HepG2 (cell line): ENCODE data around the gene CAT. TPM values are rescaled to one million over a fixed set of nuclear protein-coding genes. Genes with fewer than 3 reads are reported as not detected.

ENCODE experiments used
- ATRX ChIP-seq: sonication (generic); formaldehyde crosslinking; IDR thresholded peaks from 2 replicates; pipeline ENCODE4 v1.4.0; 2020; ENCODE audit warnings: missing genetic modification reagents, borderline replicate concordance
- GTF2F1 ChIP-seq: fragments of 150-350 bp; IDR thresholded peaks from 2 replicates; pipeline ENCODE4 v1.6.1; 2014; ENCODE audit warnings: low read length
- KMT2B ChIP-seq: IDR thresholded peaks from 2 replicates; pipeline ENCODE4 v1.6.1; 2016; ENCODE audit warnings: missing genetic modification reagents, missing compliant biosample characterization
- MBD4 ChIP-seq: IDR thresholded peaks from 2 replicates; pipeline ENCODE4 v1.6.1; 2012; ENCODE audit warnings: low read length, inconsistent platforms, borderline replicate concordance
- MIER2 ChIP-seq: IDR thresholded peaks from 2 replicates; pipeline ENCODE4 v1.6.1; 2016; ENCODE audit warnings: missing biosample characterization, missing genetic modification reagents
- ZHX2 ChIP-seq, 2 experiments: sonication (generic) in 1 of 2; formaldehyde crosslinking in 1 of 2; IDR thresholded peaks; 2 replicates each; pipeline versions ENCODE4 v1.6.1 to v1.9.0; 2014 to 2022; ENCODE audit warnings: antibody characterized with exemption in 1 of 2, borderline replicate concordance in 1 of 2, inconsistent platforms in 1 of 2, low read depth in 1 of 2, missing genetic modification reagents in 1 of 2
- ZNF329 ChIP-seq: sonication (generic); formaldehyde crosslinking; IDR thresholded peaks from 2 replicates; pipeline ENCODE4 v1.9.0; 2021; ENCODE audit warnings: low read depth, mild to moderate bottlenecking, missing genetic modification reagents
- ZNF331 ChIP-seq: sonication (generic); formaldehyde crosslinking; IDR thresholded peaks from 2 replicates; pipeline ENCODE4 v1.4.0; 2020; ENCODE audit warnings: missing genetic modification reagents
- ZNF629 ChIP-seq: sonication (generic); formaldehyde crosslinking; conservative IDR thresholded peaks from 2 replicates; pipeline ENCODE4 v1.5.0; 2020; ENCODE audit warnings: missing genetic modification reagents
- polyA plus RNA-seq, 8 experiments: library from polyadenylated mRNA; depleted of rRNA in 3 of 8; stranded (reverse) in 7 of 8; unstranded in 1 of 8; fragments of >200 nt; fragmentation: Illumina TruSeq in 4 of 8; extraction: Trizol in 4 of 8; gene quantifications; 2 replicates each; pipeline versions ENCODE4 v1.2.1 to v1.2.3, GENCODE V29; 2011 to 2016; ENCODE audit warnings: low read depth in 4 of 8, missing spikeins in 1 of 8, mixed read lengths in 1 of 8; ENCODE audit not compliant: insufficient read depth in 1 of 8
- total RNA-seq, 5 experiments: library from RNA; depleted of rRNA; stranded (reverse); fragments of >200 nt; fragmentation: Illumina TruSeq; extraction: Trizol; gene quantifications; 2 replicates each; pipeline ENCODE4 v1.2.3, GENCODE V29; 2016; ENCODE audit warnings: low read depth in 1 of 5
- TF ChIP-seq, protein P1 (sequence below): sonication (generic); formaldehyde crosslinking; IDR thresholded peaks from 2 replicates; pipeline ENCODE4 v1.4.0; 2020; ENCODE audit warnings: mild to moderate bottlenecking, low read depth, missing genetic modification reagents
- TF ChIP-seq, protein P2 (sequence below): sonication (generic); formaldehyde crosslinking; IDR thresholded peaks from 2 replicates; pipeline ENCODE4 v1.8.0; 2022; ENCODE audit warnings: low read depth, missing genetic modification reagents
- TF ChIP-seq, protein P3 (sequence below): sonication (generic); formaldehyde crosslinking; IDR thresholded peaks from 2 replicates; pipeline ENCODE4 v1.8.0; 2022; ENCODE audit warnings: mild to moderate bottlenecking, missing genetic modification reagents
- TF ChIP-seq, protein P4 (sequence below): sonication (generic); formaldehyde crosslinking; IDR thresholded peaks from 2 replicates; pipeline ENCODE4 v1.4.0; 2020; ENCODE audit warnings: missing genetic modification reagents

CAT gene
- total and polyA plus RNA-seq, 2 of the 13 experiments (the other 11 are each of a cell fraction or from before 2014, with no cell fraction given), result 107 to 136 TPM

- no peak for TF ChIP-seq ZHX2 (IDR thresholded peaks at IDR 0.05; ENCODE audit: low read depth)
- TF ChIP-seq ZHX2 (CRISPR knock-in tag; IDR thresholded peaks at IDR 0.05; ENCODE audit: borderline replicate concordance), result no peak
- TF ChIP-seq ZNF331 (CRISPR knock-in tag), result peak; percentile 74
- TF ChIP-seq, protein P1, sequence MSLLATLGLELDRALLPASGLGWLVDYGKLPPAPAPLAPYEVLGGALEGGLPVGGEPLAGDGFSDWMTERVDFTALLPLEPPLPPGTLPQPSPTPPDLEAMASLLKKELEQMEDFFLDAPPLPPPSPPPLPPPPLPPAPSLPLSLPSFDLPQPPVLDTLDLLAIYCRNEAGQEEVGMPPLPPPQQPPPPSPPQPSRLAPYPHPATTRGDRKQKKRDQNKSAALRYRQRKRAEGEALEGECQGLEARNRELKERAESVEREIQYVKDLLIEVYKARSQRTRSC (CRISPR knock-in tag), result no peak
- TF ChIP-seq GTF2F1, result no peak
- no peak for TF ChIP-seq ATRX (CRISPR knock-in tag)
- TF ChIP-seq, protein P2, sequence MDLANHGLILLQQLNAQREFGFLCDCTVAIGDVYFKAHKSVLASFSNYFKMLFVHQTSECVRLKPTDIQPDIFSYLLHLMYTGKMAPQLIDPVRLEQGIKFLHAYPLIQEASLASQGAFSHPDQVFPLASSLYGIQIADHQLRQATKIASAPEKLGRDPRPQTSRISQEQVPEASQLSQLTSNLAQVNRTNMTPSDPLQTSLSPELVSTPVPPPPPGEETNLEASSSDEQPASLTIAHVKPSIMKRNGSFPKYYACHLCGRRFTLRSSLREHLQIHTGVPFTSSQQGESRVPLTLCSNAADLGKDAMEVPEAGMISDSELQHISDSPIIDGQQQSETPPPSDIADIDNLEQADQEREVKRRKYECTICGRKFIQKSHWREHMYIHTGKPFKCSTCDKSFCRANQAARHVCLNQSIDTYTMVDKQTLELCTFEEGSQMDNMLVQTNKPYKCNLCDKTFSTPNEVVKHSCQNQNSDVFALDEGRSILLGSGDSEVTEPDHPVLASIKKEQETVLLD (CRISPR knock-in tag), result no peak
- TF ChIP-seq, protein P3, sequence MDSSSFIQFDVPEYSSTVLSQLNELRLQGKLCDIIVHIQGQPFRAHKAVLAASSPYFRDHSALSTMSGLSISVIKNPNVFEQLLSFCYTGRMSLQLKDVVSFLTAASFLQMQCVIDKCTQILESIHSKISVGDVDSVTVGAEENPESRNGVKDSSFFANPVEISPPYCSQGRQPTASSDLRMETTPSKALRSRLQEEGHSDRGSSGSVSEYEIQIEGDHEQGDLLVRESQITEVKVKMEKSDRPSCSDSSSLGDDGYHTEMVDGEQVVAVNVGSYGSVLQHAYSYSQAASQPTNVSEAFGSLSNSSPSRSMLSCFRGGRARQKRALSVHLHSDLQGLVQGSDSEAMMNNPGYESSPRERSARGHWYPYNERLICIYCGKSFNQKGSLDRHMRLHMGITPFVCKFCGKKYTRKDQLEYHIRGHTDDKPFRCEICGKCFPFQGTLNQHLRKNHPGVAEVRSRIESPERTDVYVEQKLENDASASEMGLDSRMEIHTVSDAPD, result no peak
- peak; percentile 47; the same call in 1 of the 2 replicates for TF ChIP-seq MBD4
- TF ChIP-seq, protein P4, sequence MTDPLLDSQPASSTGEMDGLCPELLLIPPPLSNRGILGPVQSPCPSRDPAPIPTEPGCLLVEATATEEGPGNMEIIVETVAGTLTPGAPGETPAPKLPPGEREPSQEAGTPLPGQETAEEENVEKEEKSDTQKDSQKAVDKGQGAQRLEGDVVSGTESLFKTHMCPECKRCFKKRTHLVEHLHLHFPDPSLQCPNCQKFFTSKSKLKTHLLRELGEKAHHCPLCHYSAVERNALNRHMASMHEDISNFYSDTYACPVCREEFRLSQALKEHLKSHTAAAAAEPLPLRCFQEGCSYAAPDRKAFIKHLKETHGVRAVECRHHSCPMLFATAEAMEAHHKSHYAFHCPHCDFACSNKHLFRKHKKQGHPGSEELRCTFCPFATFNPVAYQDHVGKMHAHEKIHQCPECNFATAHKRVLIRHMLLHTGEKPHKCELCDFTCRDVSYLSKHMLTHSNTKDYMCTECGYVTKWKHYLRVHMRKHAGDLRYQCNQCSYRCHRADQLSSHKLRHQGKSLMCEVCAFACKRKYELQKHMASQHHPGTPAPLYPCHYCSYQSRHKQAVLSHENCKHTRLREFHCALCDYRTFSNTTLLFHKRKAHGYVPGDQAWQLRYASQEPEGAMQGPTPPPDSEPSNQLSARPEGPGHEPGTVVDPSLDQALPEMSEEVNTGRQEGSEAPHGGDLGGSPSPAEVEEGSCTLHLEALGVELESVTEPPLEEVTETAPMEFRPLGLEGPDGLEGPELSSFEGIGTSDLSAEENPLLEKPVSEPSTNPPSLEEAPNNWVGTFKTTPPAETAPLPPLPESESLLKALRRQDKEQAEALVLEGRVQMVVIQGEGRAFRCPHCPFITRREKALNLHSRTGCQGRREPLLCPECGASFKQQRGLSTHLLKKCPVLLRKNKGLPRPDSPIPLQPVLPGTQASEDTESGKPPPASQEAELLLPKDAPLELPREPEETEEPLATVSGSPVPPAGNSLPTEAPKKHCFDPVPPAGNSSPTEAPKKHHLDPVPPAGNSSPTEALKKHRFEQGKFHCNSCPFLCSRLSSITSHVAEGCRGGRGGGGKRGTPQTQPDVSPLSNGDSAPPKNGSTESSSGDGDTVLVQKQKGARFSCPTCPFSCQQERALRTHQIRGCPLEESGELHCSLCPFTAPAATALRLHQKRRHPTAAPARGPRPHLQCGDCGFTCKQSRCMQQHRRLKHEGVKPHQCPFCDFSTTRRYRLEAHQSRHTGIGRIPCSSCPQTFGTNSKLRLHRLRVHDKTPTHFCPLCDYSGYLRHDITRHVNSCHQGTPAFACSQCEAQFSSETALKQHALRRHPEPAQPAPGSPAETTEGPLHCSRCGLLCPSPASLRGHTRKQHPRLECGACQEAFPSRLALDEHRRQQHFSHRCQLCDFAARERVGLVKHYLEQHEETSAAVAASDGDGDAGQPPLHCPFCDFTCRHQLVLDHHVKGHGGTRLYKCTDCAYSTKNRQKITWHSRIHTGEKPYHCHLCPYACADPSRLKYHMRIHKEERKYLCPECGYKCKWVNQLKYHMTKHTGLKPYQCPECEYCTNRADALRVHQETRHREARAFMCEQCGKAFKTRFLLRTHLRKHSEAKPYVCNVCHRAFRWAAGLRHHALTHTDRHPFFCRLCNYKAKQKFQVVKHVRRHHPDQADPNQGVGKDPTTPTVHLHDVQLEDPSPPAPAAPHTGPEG (CRISPR knock-in tag), result no peak
- peak; percentile 61; the same call in 1 of the 2 replicates for TF ChIP-seq KMT2B (CRISPR knock-in tag)
- no peak for TF ChIP-seq ZNF629 (CRISPR knock-in tag)
- TF ChIP-seq MIER2 (CRISPR knock-in tag), result no peak
- TF ChIP-seq ZNF329 (CRISPR knock-in tag), result no peak
Measured at GRCh38 chr11:34427186-34427805, 11.4 kb upstream of the CAT start (continued).
